HUES6 (cell line): Measurements from ENCODE around the gene NCCRP1.

Source experiments
- H3K27ac ChIP-seq: 2 replicates; pipeline ENCODE4 v1.7.0; 2013; ENCODE audit warnings: low read depth, mild to moderate bottlenecking, low read length, inconsistent platforms
- H3K27me3 ChIP-seq: 2 replicates; pipeline ENCODE4 v1.6.1; 2013; ENCODE audit warnings: low read length; ENCODE audit not compliant: control insufficient read depth, insufficient read depth
- H3K36me3 ChIP-seq: 2 replicates; pipeline ENCODE4 v1.6.1; 2013; ENCODE audit warnings: low read length; ENCODE audit not compliant: control insufficient read depth, insufficient read depth
- H3K4me1 ChIP-seq: 2 replicates; pipeline ENCODE4 v1.6.1; 2013; ENCODE audit warnings: low read length; ENCODE audit not compliant: control insufficient read depth, insufficient read depth
- H3K4me3 ChIP-seq: 2 replicates; pipeline ENCODE4 v1.5.1; 2013; ENCODE audit warnings: low read depth, low read length
- H3K9ac ChIP-seq: one replicate; pipeline ENCODE4 v1.6.1; 2013; ENCODE audit warnings: mild to moderate bottlenecking, low read length
- H3K9me3 ChIP-seq: 2 replicates; pipeline ENCODE4 v1.6.1; 2013; ENCODE audit warnings: low read depth, low read length; ENCODE audit not compliant: control insufficient read depth, insufficient read depth

The NCCRP1 gene

DNA sequence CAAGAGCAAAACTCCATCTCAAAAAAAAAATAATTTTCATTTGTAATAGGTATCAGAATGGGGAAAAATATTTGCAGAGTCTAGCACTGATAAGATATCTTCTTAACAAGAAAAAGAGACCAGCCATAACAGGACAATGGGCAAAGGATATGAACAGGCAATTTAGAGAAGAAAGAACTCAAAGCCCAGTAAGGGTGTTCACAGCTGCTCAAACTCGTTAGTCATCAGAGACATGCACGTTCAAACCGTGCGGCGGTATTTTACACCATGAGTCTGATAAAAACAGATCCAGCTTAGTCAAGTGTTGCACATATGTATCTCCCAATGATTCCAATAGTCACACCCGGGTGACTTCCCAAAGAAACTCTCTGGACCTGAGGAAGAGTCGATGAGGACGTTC, 13.7 kb upstream of the NCCRP1 start:
- Histone ChIP-seq H3K27ac (no peak overlapping the region), H3K4me1 (no peaks in the 10 kb centered on the region; the same call in 1 of the 2 replicates)

GRCh38 chr19:39186391-39186790, 10.4 kb upstream of the NCCRP1 start:
- H3K9ac ChIP-seq: no peak overlapping the region
- no peaks in the 10 kb centered on the region for H3K27me3 ChIP-seq
- no peaks in the 10 kb centered on the region for H3K9me3 ChIP-seq
- H3K27ac ChIP-seq: no peak overlapping the region
- H3K4me1 ChIP-seq: no peaks in the 10 kb centered on the region; the same call in 1 of the 2 replicates
- H3K4me3 ChIP-seq: no peak overlapping the region
- H3K36me3 ChIP-seq: no peaks in the 10 kb centered on the region

More for the DNA sequence above, 13.7 kb upstream of the NCCRP1 start:
- H3K27me3 ChIP-seq: no peaks in the 10 kb centered on the region
- H3K9ac ChIP-seq: no peak overlapping the region
- no peaks in the 10 kb centered on the region for H3K9me3 ChIP-seq
- peaks cover 18% of the 10 kb centered on the region for H3K36me3 ChIP-seq
- no peak overlapping the region for H3K4me3 ChIP-seq

DNA sequence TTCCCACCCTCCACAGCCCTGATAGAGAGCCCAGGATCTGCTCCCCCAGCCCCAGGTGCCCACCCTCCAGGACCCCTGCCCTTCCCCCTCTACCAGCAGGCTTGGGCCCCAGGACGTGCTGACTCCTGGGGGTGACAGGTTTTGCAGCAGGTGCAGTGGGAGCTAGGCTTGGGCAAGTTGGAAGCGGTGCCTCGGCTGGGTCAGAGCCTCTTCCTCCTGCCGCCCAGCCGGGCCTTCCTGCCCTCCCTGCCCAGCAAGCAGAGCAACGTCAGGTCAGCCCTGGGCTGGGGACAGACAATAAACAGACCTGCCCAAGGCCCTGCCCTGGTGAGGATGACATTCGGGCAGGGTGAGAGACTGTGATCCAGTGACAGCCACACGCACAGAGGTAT, 9.2 kb upstream of the NCCRP1 start:
- Histone ChIP-seq H3K9ac (no peak overlapping the region), H3K9me3 (no peaks in the 10 kb centered on the region), H3K27me3 (no peaks in the 10 kb centered on the region), H3K36me3 (no peaks in the 10 kb centered on the region), H3K27ac (no peak overlapping the region), H3K4me3 (no peak overlapping the region), H3K4me1 (no peaks in the 10 kb centered on the region; the same call in 1 of the 2 replicates)

GRCh38 chr19:39188960-39189359, 7.8 kb upstream of the NCCRP1 start:
- no peaks in the 10 kb centered on the region for H3K9me3 ChIP-seq
- no peak overlapping the region for H3K27ac ChIP-seq
- no peaks in the 10 kb centered on the region for H3K27me3 ChIP-seq
- no peaks in the 10 kb centered on the region for H3K36me3 ChIP-seq
- no peak overlapping the region for H3K4me3 ChIP-seq
- no peaks in the 10 kb centered on the region; the same call in none of the 2 replicates for H3K4me1 ChIP-seq
- no peak overlapping the region for H3K9ac ChIP-seq

DNA sequence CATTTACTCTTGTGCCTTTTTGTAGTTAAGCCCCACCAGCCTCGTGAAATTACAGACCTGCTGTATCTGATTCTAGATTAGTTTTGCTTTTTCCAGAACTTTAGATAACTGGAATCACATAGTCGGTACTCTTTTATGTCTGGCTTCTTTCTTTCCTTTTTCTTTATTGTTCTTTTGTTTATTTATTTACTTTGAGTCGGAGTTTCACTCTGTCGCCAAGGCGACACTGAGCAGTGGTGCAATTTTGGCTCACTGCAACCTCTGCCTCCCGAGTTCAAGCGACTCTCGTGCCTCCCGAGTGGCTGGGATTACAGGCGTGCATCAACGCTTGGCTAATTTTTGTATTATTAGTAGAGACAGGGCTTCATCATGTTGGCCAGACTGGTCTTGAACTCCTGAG, 6.0 kb upstream of the NCCRP1 start:
- no peak overlapping the region for H3K27ac ChIP-seq
- H3K27me3 ChIP-seq: peaks cover 10% of the 10 kb centered on the region
- H3K9ac ChIP-seq: no peak overlapping the region
- no peaks in the 10 kb centered on the region; the same call in none of the 2 replicates for H3K4me1 ChIP-seq
- H3K36me3 ChIP-seq: no peaks in the 10 kb centered on the region
- no peaks in the 10 kb centered on the region for H3K9me3 ChIP-seq
- H3K4me3 ChIP-seq: no peak overlapping the region

DNA sequence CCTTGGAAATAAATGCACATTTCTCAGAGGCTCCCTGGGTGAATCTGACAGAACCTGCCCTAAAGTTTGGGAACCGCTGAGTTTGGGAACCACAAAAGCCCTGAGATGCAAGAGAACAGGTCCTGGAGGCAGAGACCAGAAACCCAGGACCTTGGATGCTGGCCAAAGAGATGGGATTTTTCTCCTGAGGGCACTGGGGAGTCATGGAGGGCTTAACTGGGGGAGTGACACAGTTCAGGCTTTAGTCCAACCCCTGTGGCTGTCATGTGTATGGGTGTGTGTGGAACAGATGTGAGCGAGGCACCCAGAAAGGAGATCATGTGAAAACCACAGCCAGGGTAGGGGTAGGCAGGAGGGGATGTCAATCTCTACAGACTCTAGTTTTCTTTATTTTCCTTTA, 3.9 kb upstream of the NCCRP1 start:
- Histone ChIP-seq H3K27ac (no peak overlapping the region), H3K27me3 (peaks cover 31% of the 10 kb centered on the region), H3K9me3 (no peaks in the 10 kb centered on the region), H3K36me3 (no peaks in the 10 kb centered on the region), H3K9ac (no peak overlapping the region), H3K4me3 (no peak overlapping the region), H3K4me1 (peaks cover 7% of the 10 kb centered on the region)

DNA sequence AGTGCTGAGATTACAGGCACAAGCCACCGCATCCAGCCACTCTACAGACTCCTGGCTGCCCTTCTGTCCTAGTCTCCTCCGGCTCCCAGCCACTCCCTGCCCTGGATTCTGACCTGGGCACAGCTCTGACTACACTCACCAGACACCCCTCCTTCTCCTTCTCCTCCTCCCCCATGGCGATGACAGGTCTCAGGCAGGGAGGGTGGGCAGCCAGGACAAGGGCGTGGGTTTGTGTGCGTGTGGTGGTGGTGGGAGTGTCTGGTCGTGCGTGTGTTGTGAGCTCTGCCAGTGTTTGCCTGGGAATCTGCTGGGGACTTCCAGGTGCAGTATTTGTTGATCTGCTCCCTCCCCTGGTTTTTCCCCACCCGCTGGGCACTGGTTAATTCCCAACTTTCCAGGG, 3.0 kb upstream of the NCCRP1 start:
- H3K4me1 ChIP-seq: peaks cover 8% of the 10 kb centered on the region
- no peak overlapping the region for H3K27ac ChIP-seq
- no peaks in the 10 kb centered on the region for H3K36me3 ChIP-seq
- no peaks in the 10 kb centered on the region for H3K9me3 ChIP-seq
- no peak overlapping the region for H3K9ac ChIP-seq
- H3K27me3 ChIP-seq: peaks cover 41% of the 10 kb centered on the region
- no peak overlapping the region for H3K4me3 ChIP-seq

GRCh38 chr19:39194832-39195542, 1.8 kb upstream of the NCCRP1 start:
- Histone ChIP-seq H3K9ac (no peak overlapping the region), H3K36me3 (no peaks in the 10 kb centered on the region), H3K27ac (no peak overlapping the region), H3K9me3 (no peaks in the 10 kb centered on the region), H3K27me3 (peaks cover 50% of the 10 kb centered on the region), H3K4me1 (peaks cover 12% of the 10 kb centered on the region), H3K4me3 (no peak overlapping the region)

DNA sequence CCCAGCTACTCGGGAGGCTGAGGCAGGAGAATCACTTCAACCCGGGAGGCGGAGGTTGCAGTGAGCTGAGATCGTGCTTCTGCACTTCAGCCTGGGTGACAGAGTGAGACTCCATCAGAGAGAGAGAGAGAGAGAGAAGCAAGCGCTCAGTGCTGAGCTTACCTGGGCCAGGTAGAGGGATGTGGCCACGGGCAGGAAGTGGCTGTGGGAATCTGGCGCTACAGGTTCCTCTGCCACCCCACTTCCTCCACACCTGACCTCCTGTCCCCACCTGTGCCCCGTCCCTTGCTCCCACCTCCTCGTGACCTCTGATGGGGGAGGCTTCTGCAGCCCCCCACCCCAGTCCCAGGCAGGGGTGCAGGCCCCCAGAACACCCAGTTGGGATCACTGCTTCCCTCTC, 1.0 kb upstream of the NCCRP1 start:
- peaks cover 12% of the 10 kb centered on the region for H3K4me1 ChIP-seq
- no peak overlapping the region for H3K27ac ChIP-seq
- H3K27me3 ChIP-seq: peaks cover 57% of the 10 kb centered on the region
- no peaks in the 10 kb centered on the region for H3K9me3 ChIP-seq
- no peaks in the 10 kb centered on the region for H3K36me3 ChIP-seq
- no peak overlapping the region for H3K4me3 ChIP-seq
- no peak overlapping the region for H3K9ac ChIP-seq

DNA sequence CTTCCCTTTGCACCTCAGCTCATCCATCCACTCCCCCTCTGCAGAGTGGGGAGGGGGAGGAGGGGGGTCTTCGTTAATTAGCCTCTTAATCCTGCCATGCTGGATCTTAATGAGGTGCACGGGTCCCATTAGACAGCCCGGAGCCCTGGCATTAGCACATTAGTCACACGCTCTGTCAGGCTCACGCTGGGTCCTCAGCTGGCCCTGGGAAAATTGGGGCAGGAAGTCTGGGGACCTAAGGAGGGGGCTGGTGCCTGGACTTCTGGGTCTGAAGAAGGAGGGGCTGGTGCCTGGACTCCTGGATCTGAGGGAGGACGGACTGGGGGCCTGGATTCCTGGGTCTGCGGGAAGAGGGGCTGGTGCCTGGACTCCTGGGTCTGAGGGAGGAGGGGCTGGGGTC, 444 bp upstream of the NCCRP1 start:
- Histone ChIP-seq H3K27ac (no peak overlapping the region), H3K9ac (no peak overlapping the region), H3K36me3 (no peaks in the 10 kb centered on the region), H3K9me3 (no peaks in the 10 kb centered on the region), H3K4me3 (peak overlapping the region; percentile 60; the same call in 1 of the 2 replicates), H3K4me1 (peaks cover 12% of the 10 kb centered on the region), H3K27me3 (peaks cover 62% of the 10 kb centered on the region)

DNA sequence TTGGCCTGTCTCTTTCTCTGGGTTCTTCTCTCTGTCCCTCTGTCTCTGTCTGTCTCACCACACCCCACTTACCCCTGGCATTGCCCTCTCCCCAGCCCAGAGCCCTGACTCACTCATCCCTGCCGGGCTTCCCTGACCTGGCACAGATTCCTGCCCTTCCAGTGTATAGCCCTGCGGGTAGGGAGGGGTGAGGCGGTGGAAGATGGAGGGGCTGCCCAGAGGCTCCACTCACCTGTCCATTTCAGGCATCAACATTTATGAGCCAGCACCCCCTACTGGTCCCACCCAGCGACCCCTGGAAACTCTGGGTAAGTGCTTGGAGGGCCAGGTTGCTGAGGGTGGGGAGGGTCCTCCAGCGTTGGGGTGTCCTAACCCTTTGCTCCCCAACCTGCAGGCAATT, 1.0 kb downstream of the NCCRP1 start:
- Histone ChIP-seq H3K27me3 (peaks cover 70% of the 10 kb centered on the region), H3K4me3 (no peak overlapping the region), H3K36me3 (no peaks in the 10 kb centered on the region)

More for the DNA sequence above, 1.0 kb downstream of the NCCRP1 start:
- Histone ChIP-seq H3K4me1 (peaks cover 12% of the 10 kb centered on the region), H3K9me3 (no peaks in the 10 kb centered on the region), H3K27ac (no peak overlapping the region), H3K9ac (no peak overlapping the region)
